ENCODE data around the gene BRD4.

BRD4 gene

GRCh38 chr19:15331419-15332310, 674 bp downstream of the BRD4 start (continued):
- TF ChIP-seq ZNF791 (tag by site-specific recombination; IDR thresholded peaks at IDR 0.05) (no peak), ZNF132 (tag by site-specific recombination; IDR thresholded peaks at IDR 0.05; ENCODE audit: borderline replicate concordance) (no peak), ZNF37A (tag by site-specific recombination; IDR thresholded peaks at IDR 0.05) (no peak), ZNF645 (tag by site-specific recombination; IDR thresholded peaks at IDR 0.05) (no peak), ZNF549 (tag by site-specific recombination; IDR thresholded peaks at IDR 0.05) (no peak), ZNF23 (tag by site-specific recombination; IDR thresholded peaks at IDR 0.05; ENCODE audit: borderline replicate concordance) (no peak), ZNF76 (tag by site-specific recombination; IDR thresholded peaks at IDR 0.05; ENCODE audit: borderline replicate concordance, low read depth) (peak; percentile 78), ZNF514 (tag by site-specific recombination; IDR thresholded peaks at IDR 0.05) (no peak), ZNF548 (tag by site-specific recombination; IDR thresholded peaks at IDR 0.05) (no peak), ZNF544 (tag by site-specific recombination; IDR thresholded peaks at IDR 0.05) (no peak), GFI1B (tag by site-specific recombination; IDR thresholded peaks at IDR 0.05) (no peak), ZBTB7A (tag by site-specific recombination; IDR thresholded peaks at IDR 0.05; ENCODE audit: low read depth) (0 out of 2 replicates have a peak, but pooled peaks have one; percentile 39), ZNF610 (tag by site-specific recombination; IDR thresholded peaks at IDR 0.05; ENCODE audit: borderline replicate concordance) (no peak), ZNF174 (tag by site-specific recombination; IDR thresholded peaks at IDR 0.05) (no peak), ZNF362 (tag by site-specific recombination; IDR thresholded peaks at IDR 0.05) (no peak), ZNF530 (tag by site-specific recombination; IDR thresholded peaks at IDR 0.05; ENCODE audit: low read depth) (no peak), ZNF354C (tag by site-specific recombination; IDR thresholded peaks at IDR 0.05; ENCODE audit: borderline replicate concordance, low read depth) (no peak), PRDM6 (tag by site-specific recombination; IDR thresholded peaks at IDR 0.05) (no peak), YY2 (tag by site-specific recombination; IDR thresholded peaks at IDR 0.05) (no peak), ZNF24 (tag by site-specific recombination; IDR thresholded peaks at IDR 0.05) (no peak), ZEB2 (tag by site-specific recombination; IDR thresholded peaks at IDR 0.05) (no peak), ZNF391 (tag by site-specific recombination; IDR thresholded peaks at IDR 0.05; ENCODE audit: borderline replicate concordance, low read depth) (no peak)

GRCh38 chr19:15330801-15331418, 1.4 kb downstream of the BRD4 start:
- Histone ChIP-seq H3K27ac (ENCODE audit: extremely low read depth, low read depth, low read length) (peak overlapping the region; percentile 94), H3K4me1 (ENCODE audit: control insufficient read depth, insufficient read depth, low read length) (peaks cover 26% of the 10 kb centered on the region), H3K9me3 (ENCODE audit: control insufficient read depth, insufficient read depth, low read depth, low read length) (no peaks in the 10 kb centered on the region), H3K4me3 (ENCODE audit: low read depth, low read length) (peak overlapping the region; percentile 98), H3K36me3 (ENCODE audit: control insufficient read depth in 2 of 2, insufficient read depth in 1 of 2, low read length in 2 of 2) (no peaks in the 10 kb centered on the region; a peak in 1 of 3 replicates)
- POLR2A ChIA-PET: interaction anchor here (1.0 to 1.4 kb wide), 2 partner anchors 13 to 49 kb away, joined by 3 to 6 read pairs; partner anchors contain the start of gene AKAP8
- CTCF ChIA-PET: no interaction called here
- peak; percentile 68 for TF ChIP-seq ZXDB (tag by site-specific recombination; IDR thresholded peaks at IDR 0.05)
- TF ChIP-seq MZF1 (tag by site-specific recombination; IDR thresholded peaks at IDR 0.05; ENCODE audit: borderline replicate concordance): peak; percentile 34; the same call in 1 of the 2 replicates
- no peak for TF ChIP-seq OSR2 (tag by site-specific recombination; IDR thresholded peaks at IDR 0.05)
- TF ChIP-seq ZNF600 (tag by site-specific recombination; IDR thresholded peaks at IDR 0.05): peak; percentile 52; the same call in 1 of the 2 replicates
- TF ChIP-seq ZNF658 (tag by site-specific recombination; IDR thresholded peaks at IDR 0.05): no peak
- TF ChIP-seq ZNF629 (tag by site-specific recombination; IDR thresholded peaks at IDR 0.05): 0 out of 2 replicates have a peak, but pooled peaks have one; percentile 12
- TF ChIP-seq ZNF37A (tag by site-specific recombination; IDR thresholded peaks at IDR 0.05): no peak
- 0 out of 2 replicates have a peak, but pooled peaks have one; percentile 24 for TF ChIP-seq EGR2 (tag by site-specific recombination; IDR thresholded peaks at IDR 0.05; ENCODE audit: low read depth)
- no peak for TF ChIP-seq ZNF366 (tag by site-specific recombination; conservative IDR thresholded peaks at IDR 0.05)
- TF ChIP-seq ZNF639 (tag by site-specific recombination; IDR thresholded peaks at IDR 0.05): 0 out of 2 replicates have a peak, but pooled peaks have one; percentile 31

All from HEK293 (cell line).